Testis (tissue), 3 donors: Measurements from ENCODE around the gene AOAH. TPM values are rescaled to one million over a fixed set of nuclear protein-coding genes. Genes with fewer than 3 reads are reported as not detected.

Experiments used
- DNase-seq: peaks from one replicate; pipeline ENCODE4 v3.0.0-alpha.2; 2019
- H3K27ac ChIP-seq, 2 donors: fragments of 200-600 bp; sonication (generic); one replicate each; pipeline ENCODE4 v1.5.1; 2019
- H3K27me3 ChIP-seq: fragments of 200-600 bp; sonication (generic); one replicate; pipeline ENCODE4 v1.5.1; 2019
- H3K36me3 ChIP-seq: fragments of 200-600 bp; sonication (generic); one replicate; pipeline ENCODE4 v1.5.1; 2017; ENCODE audit warnings: low read depth; ENCODE audit errors: missing control alignments
- H3K4me1 ChIP-seq: fragments of 200-600 bp; sonication (generic); one replicate; pipeline ENCODE4 v1.5.1; 2019
- H3K4me3 ChIP-seq, 2 donors: fragments of 200-600 bp; sonication (generic); one replicate each; pipeline ENCODE4 v1.5.1; 2017 to 2019
- H3K9me3 ChIP-seq: fragments of 200-600 bp; sonication (generic); one replicate; pipeline ENCODE4 v1.5.1; 2017
- POLR2A ChIP-seq: fragments of 450-650 bp; IDR thresholded peaks from one replicate; pipeline ENCODE4 v1.6.1; 2017; ENCODE audit warnings: antibody characterized with exemption, mild to moderate bottlenecking, moderate library complexity
- WGBS, 2 donors: methylation state at CpG; one replicate each; pipeline ENCODE4 v1.1.5; 2018; 5-methylcytosine and 5-hydroxymethylcytosine counted together
- intact Hi-C: fragments of 100-400 bp; cut with DNase I; formaldehyde crosslinking; loops from one replicate; pipeline ENCODE4 v1.15.1; 2023; ENCODE audit warnings: low total_unique reads
- polyA plus RNA-seq: library from polyadenylated mRNA; stranded (reverse); fragments of 350-450 nt; fragmentation: Illumina TruSeq; extraction: RNeasy Lipid Tissue Mini Kit (QIAGEN cat#74804); gene quantifications from one replicate; pipeline ENCODE4 v1.2.3, GENCODE V29; 2014; ENCODE audit warnings: low read depth, low replicate concordance; ENCODE audit not compliant: insufficient read depth
- total RNA-seq, 2 donors: library from RNA; depleted of rRNA; stranded (reverse); fragments of >200 nt; gene quantifications; one replicate each; pipeline ENCODE4 v1.2.3, GENCODE V29; 2016
- TF ChIP-seq, protein P1 (sequence below), 3 experiments: fragments of 450-650 bp in 2 of 3; fragments of 200-600 bp in 1 of 3; sonication (generic) in 1 of 3; IDR thresholded peaks; one replicate each; pipeline ENCODE4 v1.5.1; 2016 to 2019; ENCODE audit warnings: antibody characterized with exemption in 3 of 3, mild to moderate bottlenecking in 2 of 3, moderate library complexity in 1 of 3

AOAH gene
- total and polyA plus RNA-seq, 3 donors from 2014 or later, result 1.7 to 4.6 (median 3.8) TPM

DNA sequence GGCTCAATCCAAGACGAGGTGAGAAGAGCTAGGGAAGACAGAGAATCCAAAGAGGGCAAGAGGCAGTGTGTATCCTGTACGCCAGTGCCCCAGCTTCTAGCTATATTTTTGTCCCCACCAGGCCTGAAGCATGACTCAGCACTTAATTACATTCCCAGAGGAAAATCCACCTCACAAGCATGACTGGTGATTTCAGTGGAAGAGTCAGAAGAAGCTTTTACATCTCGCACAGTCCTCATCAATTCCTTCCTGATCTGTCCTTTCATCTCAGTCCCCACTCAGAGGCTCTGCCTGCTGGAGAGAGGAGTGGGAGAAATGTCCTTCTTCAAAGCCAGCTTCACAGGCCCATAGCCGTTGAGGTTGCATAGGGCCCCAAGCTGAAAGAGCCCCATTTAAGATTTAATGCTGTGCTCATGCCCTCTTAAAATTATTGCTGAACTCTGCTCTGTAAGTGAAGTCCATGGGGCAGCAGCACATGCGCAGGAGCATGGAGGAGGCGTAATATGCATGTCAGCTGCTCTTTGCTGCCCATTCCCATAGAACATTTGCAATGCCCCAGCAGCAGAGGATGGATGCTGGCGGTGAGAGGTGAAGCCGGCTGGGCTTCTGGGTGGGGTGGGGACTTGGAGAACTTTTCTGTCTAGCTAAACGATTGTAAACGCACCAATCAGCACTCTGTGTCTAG is 39.0 kb upstream of the AOAH start:
- intact Hi-C loops, result no loop called here
- Histone ChIP-seq H3K27me3 (no peaks in the 10 kb centered on the region), H3K4me3 (no peak overlapping the region), H3K27ac (no peak overlapping the region), H3K9me3 (no peaks in the 10 kb centered on the region), H3K4me1 (no peaks in the 10 kb centered on the region), H3K36me3 (no peaks in the 10 kb centered on the region)
- WGBS, 2 donors, result 70 to 77% methylated on average over 10 of the region's 10 CpGs
- DNase-seq, result no peak
- TF ChIP-seq, protein P1, sequence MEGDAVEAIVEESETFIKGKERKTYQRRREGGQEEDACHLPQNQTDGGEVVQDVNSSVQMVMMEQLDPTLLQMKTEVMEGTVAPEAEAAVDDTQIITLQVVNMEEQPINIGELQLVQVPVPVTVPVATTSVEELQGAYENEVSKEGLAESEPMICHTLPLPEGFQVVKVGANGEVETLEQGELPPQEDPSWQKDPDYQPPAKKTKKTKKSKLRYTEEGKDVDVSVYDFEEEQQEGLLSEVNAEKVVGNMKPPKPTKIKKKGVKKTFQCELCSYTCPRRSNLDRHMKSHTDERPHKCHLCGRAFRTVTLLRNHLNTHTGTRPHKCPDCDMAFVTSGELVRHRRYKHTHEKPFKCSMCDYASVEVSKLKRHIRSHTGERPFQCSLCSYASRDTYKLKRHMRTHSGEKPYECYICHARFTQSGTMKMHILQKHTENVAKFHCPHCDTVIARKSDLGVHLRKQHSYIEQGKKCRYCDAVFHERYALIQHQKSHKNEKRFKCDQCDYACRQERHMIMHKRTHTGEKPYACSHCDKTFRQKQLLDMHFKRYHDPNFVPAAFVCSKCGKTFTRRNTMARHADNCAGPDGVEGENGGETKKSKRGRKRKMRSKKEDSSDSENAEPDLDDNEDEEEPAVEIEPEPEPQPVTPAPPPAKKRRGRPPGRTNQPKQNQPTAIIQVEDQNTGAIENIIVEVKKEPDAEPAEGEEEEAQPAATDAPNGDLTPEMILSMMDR (IDR thresholded peaks at IDR 0.05), result no peak
- TF ChIP-seq POLR2A, result no peak

DNA sequence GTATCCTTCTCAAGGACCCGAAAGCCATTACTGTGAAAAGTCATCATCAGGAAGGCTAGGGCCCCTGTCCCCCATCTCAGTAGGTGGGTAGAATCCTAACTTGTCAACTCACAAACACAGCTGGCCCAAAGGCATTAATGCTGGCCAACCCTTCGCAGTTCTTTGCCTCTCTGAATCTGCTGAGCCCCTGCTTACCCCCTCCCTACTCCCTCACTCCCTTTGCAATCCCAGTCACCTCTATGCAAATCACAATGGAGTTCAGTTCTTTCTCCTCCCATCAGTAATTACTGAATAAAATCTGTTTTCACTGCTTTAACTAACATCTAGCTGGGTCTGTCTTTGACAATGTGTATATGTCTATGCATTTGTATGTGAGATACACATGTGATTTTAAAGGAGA is 38.1 kb upstream of the AOAH start:
- DNase-seq, result no peak
- Histone ChIP-seq H3K9me3 (no peaks in the 10 kb centered on the region), H3K4me1 (no peaks in the 10 kb centered on the region), H3K4me3 (no peak overlapping the region), H3K27me3 (no peaks in the 10 kb centered on the region), H3K36me3 (no peaks in the 10 kb centered on the region), H3K27ac (no peak overlapping the region)
- intact Hi-C loops, result no loop called here
- TF ChIP-seq, protein P1 (IDR thresholded peaks at IDR 0.05), result no peak
- no peak for TF ChIP-seq POLR2A
- WGBS, 2 donors, result 67 to 68% methylated on average over 2 of the region's 2 CpGs

DNA sequence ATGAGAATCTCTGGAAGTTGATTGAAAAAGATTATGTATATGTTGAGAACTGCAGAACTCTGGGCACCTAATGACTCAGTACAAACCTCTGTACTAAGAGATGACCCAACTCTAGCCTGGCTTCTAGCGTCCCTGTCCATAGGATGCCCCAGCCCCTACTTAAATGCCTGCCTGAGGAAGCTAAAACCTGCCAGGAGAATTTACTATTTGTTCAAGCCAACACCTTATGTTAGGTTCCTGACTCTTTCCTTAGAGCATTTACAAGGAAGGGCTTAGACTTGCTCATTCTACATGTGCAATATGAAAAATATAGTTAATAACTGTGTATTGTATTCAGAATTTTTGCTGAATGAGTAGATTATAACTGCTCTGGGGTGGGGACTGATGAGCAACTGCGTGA is 37.5 kb upstream of the AOAH start:
- Histone ChIP-seq H3K9me3 (no peaks in the 10 kb centered on the region), H3K27ac (no peak overlapping the region), H3K27me3 (no peaks in the 10 kb centered on the region), H3K4me1 (no peaks in the 10 kb centered on the region), H3K36me3 (no peaks in the 10 kb centered on the region), H3K4me3 (no peak overlapping the region)
- no peak for TF ChIP-seq POLR2A
- TF ChIP-seq, protein P1 (IDR thresholded peaks at IDR 0.05), result no peak
- intact Hi-C loops, result no loop called here
- WGBS, 2 donors, result 76 to 80% methylated on average over 2 of the region's 2 CpGs
- DNase-seq, result no peak

DNA sequence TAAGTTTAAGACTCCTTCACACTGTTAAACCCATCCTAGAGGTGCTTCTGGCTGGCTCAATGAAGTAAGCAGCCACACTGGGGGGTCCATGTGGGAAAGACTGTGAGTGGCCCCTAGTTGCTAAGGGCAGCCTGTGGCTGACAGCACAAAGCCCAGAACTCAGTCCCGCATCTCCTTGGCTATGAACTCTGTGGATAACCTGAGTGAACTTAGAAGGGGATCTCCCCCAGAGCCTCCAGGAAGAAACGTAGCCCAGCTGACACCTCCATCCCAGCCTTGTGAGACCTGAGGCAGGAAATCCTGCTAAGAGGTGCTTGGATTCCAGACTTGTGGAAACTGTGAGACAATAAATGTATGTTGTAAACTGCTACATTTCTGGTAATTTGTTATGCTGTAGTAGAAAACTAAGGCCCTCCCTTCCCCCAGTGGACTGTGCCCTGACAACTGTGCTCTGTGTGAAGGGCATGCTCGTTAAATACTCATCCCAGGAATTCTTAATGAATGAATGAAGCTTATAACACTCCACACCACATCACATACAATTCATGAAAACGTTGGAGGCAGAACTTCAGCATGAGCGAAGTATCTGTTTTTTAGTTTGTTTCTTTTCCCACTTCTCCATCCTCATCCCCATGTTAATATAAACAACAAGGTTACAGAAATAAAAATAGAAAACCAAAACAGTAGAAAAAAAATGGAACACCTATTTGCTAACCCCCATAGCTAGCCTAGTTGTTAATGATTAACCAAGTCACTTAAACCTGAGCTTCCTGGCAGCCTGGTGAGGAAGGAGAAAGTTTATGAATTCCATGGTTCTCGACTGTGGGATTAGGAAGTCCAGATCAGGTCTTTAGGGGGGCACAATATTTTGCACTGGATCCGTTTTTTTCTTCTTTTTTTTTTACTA is 36.8 kb upstream of the AOAH start:
- intact Hi-C loops, result no loop called here
- no peak for TF ChIP-seq POLR2A
- TF ChIP-seq, protein P1 (IDR thresholded peaks at IDR 0.05), result no peak
- no peak for DNase-seq
- Histone ChIP-seq H3K4me3 (no peak overlapping the region), H3K36me3 (no peaks in the 10 kb centered on the region), H3K4me1 (no peaks in the 10 kb centered on the region), H3K27me3 (no peaks in the 10 kb centered on the region), H3K9me3 (no peaks in the 10 kb centered on the region), H3K27ac (no peak overlapping the region)
- 84 to 89% methylated on average over 6 to 7 of the region's 7 CpGs for WGBS, 2 donors
